Stimulated activated CD8-positive, alpha-beta memory T cell treated with anti-CD3 and anti-CD28 coated beads, Interleukin-15, amount 100 ng/mL, for 4 hours (primary cell): ENCODE results near the gene MRPS7.
A peak's percentile ranks its signal among the peaks of the same experiment; 100 is the strongest.
"Not testable (repeated sequence)": the region's sequence is repeated elsewhere in the genome, so short reads cannot be mapped to it uniquely, and the experiment has no call there.

ENCODE experiments used
- DNase-seq, 2 donors: peaks; one replicate each; pipeline ENCODE4 v3.0.0-alpha.2; 2020; ENCODE audit warnings: low read depth in 2 of 2

Gene MRPS7

GRCh38 chr17:75271233-75271954 is 9.7 kb downstream of the MRPS7 start:
- DNase-seq = peak; percentile 70 to 84

DNA sequence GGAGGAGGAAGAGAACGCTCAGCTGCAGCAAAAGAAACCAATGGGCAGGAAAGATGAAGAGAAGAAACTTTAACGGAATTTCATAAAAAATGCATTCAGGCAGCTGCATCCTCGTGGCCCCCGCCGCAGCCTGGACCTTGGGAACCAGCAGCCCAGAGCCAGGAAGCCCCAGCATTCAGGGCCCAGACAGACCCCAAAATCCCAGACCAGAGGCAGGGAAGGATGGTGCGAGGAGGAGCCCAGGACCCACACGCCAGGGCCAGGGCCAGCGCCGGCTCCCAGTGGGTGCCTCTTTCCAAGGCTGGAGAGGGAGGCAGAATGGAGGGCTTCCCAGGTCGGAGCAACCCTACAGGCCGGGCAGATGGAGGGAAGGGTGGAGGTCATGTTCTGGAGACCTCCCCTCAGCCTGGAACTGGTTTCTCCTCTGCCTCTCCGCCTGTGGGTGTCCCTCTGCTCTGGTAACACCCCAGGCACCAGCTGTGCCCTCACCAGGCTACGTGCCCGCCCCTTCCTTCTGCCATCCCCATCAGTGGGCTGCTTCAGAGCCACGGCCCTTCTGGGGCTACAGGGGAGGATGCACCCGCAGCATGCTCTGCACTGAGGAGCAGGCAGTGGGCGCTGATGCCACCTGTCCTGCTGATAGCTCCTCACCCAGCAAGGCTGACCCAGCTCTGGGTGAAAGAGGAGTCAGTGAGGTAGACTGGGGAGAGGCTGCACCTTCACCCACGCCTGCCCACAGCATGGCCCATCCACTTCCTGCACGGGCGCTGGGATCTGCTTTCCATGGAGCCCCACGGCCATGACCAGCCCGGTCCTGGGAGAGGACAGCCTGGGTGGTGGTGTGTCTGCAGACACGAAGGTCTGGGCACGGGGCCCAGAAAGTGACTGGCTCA is 10.5 kb downstream of the MRPS7 start:
- DNase-seq = no peak

- no peak for DNase-seq
Observed at GRCh38 chr17:75272848-75273184, 11.1 kb downstream of the MRPS7 start.

DNA sequence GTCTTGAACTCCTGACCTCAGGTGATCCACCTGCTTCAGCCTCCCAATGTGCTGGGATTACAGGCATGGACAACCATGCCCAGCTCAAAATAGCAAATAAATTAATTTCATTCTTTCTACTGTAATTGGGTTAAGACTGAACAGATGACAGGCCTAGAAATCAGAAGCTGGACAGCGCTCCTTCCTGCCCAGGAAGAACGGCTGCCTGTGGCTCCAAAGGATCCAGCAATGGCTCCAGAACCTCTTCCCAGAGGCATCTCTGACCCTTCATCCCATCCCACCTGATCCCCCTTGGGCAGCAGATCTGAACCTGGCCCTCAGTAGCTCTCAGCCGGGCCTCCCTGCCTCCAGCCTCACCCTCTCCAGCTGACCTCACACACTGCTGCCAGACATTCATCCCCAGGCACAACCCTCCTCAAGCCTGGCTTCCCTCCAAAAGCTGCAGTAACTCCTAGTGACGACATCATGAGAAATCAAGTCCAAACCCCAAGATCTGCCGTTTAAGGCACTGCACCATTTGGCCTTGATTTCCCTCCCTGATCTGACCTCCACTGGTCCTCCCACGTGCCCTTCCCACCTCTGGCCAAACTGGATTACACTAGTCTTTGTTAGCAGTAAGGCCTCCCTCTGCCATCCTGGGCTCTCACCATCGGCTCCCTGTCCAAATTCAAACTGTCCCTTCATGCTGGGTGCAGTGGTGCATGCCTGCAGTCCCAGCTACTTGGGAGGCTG is 12.5 kb downstream of the MRPS7 start:
- no peak for DNase-seq

- DNase-seq = no peak
Observed at GRCh38 chr17:75277664-75278071, 16.0 kb downstream of the MRPS7 start.

DNA sequence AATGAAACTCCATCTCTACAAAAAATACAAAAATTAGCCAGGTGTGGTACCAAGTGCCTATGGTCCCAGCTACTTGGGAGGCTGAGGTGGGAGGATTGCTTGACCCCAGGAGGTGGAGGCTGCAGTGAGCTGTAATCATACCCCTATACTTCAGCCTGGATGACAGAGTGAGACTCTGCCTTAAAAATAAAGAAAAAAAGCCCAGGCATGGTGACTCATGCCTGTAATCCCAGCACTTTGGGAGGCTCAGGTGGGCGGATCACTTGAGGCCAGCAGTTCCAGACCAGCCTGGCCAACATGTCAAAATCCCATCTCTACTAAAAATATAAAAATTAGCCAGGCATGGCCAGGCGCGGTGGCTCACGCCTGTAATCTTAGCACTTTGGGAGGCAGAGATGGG is 18.5 kb downstream of the MRPS7 start:
- not testable (repeated sequence) for DNase-seq

GRCh38 chr17:75285123-75285522 is 23.4 kb downstream of the MRPS7 start:
- no peak for DNase-seq

GRCh38 chr17:75287221-75287620 is 25.5 kb downstream of the MRPS7 start:
- no peak for DNase-seq

DNA sequence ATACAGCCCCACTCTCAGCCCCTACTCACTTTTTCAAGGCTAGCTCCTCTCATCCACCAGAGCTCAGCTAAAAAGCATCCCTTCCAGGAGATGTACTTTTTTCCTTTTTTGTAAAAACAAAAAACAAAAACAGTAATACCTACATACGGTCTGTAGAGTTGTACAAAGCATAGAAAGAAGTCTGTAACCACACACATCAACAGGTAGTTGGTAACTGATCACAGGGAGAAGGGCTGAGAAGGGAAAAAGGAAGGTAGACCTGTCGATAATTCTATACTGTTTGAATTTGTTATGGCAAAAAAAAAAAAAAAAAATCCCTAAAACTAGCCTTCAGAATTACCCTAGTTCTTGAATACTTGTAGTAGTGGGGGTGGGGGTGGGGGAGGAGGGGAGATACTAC is 26.7 kb downstream of the MRPS7 start:
- DNase-seq = no peak

DNA sequence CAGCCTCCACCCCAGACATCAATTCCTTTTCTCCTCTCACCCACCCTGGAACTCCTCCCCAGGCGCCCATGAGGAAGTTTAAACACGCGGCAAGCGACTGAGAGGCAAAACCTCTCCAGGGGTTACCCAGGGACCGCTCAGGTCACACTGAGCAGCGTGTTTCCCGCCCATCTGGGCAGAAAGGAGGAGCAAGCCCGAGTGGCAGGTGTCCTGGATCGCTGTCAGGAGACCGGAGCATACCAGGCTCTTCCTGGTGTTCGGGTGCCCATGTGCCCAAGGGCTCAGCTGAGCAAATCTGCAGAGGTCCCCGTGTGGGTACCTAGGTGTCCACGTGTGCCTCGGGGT is 27.1 kb downstream of the MRPS7 start:
- peak in 1 of 2 donors; percentile 11 for DNase-seq

GRCh38 chr17:75289115-75289831 is 27.6 kb downstream of the MRPS7 start, which contains the start of gene SLC25A19:
TSS of gene SLC25A19 (minus strand) at chr17:75289433. CDS start at chr17:75286764, 2,669 bp downstream.
- peak; percentile 92 to 97 for DNase-seq

DNA sequence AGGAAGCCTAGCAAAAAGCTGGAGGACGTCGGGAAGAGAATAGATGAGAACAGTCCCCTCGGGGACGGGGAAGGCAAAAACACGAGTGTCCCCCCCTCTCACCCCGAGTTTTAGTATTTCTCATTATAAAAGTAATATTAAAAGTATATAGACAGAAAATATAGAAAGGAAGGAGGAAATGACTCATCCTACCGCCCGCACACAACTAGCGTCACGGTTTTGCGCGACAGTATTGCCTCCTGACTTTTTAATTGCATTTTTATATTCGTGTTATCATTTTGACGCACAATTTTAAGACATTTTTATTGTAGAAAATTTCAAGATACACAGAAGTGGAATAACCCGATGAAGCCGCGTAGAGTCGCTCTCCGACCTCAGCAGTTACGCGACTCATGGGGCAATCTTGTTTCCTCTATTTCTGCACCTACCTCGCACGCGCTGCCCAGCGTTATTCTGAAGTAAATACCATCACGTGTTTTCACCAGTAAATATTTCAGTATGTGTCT is 28.2 kb downstream of the MRPS7 start:
- peak; percentile 46 to 51 for DNase-seq

DNA sequence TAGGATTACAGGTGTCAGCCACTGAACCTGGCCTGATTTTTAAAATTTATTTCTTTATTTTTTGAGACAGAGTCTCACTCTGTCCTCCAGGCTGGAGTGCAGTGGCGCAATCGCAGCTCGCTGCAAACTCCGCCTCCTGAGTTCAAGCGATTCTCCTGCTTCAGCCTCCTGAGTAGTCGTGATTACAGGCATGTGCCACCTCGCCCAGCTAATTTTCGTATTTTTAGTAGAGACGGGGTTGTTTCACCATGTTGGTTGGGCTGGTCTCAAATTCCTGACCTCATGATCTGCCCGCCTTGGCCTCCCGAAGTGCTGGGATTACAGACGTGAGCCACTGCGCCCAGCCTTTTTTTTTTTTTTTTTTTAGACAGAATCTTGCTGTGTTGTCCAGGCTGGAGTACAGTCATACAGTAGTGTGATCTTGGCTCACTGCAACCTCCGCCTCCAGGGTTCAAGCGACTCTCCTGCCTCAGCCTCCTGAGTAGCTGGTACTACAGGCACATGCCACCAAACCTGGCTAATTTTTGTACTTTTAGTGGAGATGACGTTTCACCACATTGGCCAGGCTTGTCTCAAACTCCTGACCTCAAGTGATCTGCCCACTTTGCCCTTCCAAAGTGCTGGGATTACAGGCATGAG is 31.2 kb downstream of the MRPS7 start:
- not testable (repeated sequence) for DNase-seq

DNA sequence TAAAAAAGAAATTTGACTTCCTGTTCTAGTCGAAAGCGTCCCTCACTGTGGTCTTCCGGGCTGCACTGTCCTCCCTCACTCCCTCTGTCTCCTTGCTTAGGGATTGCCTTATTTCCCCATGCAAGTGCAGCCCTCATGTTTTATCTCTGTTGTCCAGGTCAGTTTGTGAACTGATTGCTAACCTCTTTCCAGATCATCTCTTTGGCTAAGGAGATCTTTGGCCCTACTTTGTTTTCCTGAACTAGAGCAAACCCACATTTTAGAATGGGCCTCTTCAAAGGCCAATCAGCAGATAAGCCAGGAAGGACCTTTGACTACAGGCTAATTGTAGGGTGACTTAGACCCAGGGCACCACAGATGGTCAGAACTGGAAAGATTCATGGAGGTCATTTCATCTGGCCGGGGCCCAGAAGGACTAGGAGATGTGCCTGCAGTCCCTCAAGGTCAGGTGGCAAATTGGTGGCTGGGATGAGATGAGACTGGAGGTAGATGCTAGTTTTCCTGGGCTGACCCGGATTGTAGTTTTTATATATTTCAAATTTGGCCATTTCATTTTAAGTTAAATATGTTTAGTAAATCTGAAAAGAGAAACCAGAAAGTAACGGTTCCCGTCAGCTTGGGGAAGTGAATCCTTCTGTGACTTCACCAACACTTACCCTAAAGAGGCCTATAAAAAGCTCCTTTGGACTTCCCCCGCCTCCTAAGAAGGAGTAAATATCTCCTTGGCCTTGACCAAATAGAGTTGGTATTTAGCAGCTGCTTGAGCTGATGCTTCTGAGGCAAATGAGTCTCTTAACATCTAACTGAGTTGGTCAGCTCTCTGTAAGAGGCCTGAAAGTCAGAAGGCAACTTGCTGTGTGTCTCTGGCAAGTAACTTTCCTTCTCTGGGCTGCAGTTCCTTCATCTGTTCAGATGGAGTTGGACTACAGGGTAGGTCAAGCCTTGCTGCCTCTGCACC is 33.8 kb downstream of the MRPS7 start:
- no peak for DNase-seq

DNA sequence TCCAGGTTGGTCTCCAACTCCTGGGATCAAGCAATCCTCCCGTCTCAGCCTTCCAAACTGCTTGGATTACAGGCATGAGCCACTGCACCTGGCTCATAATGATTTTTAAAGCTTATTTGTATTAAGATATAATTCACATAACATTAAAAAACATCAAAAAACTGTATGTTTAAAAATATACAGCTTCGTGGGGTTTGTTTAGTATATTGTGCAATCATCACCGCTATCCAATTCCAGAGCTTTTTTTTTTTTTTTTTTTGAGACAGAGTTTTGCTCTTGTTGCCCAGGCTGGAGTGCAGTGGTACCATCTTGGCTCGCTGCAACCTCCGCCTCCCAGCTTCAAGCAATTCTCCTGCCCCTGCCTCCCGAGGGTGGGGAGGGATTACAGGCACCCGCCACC is 38.6 kb downstream of the MRPS7 start:
- no peak for DNase-seq

- DNase-seq = no peak
Observed at GRCh38 chr17:75301049-75301448, 39.4 kb downstream of the MRPS7 start.

GRCh38 chr17:75301502-75302206 is 40.0 kb downstream of the MRPS7 start:
- no peak for DNase-seq

DNA sequence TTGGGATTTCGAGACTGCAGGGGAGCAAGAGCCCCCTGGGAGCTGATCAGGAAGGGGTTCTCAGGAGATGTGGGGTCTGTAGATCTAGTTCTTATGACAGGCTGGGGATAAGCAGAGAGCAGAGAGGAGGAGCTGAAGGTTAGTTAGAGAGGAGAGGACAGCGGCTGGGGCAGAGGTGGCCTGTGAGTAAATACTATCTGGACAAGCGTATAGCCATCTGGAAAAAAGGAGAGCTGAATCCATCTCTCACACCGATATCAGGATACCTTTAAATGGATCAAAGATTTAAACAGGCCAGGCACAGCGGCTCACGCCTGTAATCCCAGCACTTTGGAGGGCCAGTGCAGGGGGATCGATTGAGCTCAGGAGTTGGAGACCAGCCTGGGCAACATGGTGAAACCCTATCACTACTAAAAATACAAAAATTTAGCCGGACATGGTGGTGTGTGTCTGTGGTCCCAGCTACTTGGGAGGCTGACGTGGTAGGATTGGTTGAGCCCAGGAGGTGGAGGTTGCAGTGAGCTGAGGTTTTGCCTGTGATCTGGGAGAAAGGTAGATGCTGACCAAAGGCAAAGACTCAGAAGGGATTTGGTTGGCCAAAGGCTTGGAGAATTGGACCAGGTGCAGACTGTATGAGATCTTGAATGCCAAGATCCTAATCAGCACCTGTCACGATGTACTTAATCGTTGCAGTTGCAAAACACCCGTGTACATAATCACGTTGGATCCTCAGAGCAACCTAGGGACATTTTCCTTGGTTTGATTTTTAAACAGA is 46.5 kb downstream of the MRPS7 start:
- DNase-seq = no peak
